ENCODE results near the gene SF3B4. TPM values are rescaled to one million over a fixed set of nuclear protein-coding genes. Genes with fewer than 3 reads are reported as not detected.
A peak's percentile ranks its signal among the peaks of the same experiment; 100 is the strongest.

The SF3B4 gene
- total RNA-seq, 1 donor from 2014 or later, result 26.4 TPM

DNA sequence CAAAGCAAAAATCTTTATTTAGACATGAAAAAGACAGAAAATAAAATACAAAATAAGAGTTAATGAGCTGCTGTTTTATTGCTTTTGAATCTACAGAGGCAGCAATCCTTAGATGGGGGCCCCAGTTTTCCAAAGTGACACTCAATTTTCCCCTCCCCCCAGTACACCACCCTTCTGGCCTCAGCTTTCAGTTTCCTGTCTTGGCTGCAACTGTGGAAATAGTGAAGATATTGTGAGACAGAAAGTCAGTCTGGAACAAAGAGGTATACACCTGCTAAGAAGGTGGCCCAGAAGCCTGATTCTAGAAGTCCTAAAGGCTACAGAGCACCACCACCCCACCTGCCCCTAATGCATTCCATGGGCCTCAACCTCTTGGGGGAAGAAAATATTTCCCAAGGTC is 10.2 kb upstream of the SF3B4 start:
- no peaks in the 10 kb centered on the region for H3K27me3 ChIP-seq
- Mint-ChIP-seq H3K9me3 (no peaks in the 10 kb centered on the region), H3K4me3 (peak overlapping the region; percentile 87), H3K27ac (no peak overlapping the region), H3K36me3 (peaks cover 3% of the 10 kb centered on the region), H3K4me1 (peaks cover 51% of the 10 kb centered on the region), H3K27me3 (ENCODE audit: insufficient read depth, low read depth) (peaks cover 4% of the 10 kb centered on the region)
- H3F3A ChIP-seq (ENCODE audit: low read depth), result peaks cover 6% of the 10 kb centered on the region
- TF ChIP-seq EZH2phosphoT487 (IDR thresholded peaks at IDR 0.05) (no peak), EZH2 (IDR thresholded peaks at IDR 0.05) (no peak)
- TF ChIP-seq, protein P1, sequence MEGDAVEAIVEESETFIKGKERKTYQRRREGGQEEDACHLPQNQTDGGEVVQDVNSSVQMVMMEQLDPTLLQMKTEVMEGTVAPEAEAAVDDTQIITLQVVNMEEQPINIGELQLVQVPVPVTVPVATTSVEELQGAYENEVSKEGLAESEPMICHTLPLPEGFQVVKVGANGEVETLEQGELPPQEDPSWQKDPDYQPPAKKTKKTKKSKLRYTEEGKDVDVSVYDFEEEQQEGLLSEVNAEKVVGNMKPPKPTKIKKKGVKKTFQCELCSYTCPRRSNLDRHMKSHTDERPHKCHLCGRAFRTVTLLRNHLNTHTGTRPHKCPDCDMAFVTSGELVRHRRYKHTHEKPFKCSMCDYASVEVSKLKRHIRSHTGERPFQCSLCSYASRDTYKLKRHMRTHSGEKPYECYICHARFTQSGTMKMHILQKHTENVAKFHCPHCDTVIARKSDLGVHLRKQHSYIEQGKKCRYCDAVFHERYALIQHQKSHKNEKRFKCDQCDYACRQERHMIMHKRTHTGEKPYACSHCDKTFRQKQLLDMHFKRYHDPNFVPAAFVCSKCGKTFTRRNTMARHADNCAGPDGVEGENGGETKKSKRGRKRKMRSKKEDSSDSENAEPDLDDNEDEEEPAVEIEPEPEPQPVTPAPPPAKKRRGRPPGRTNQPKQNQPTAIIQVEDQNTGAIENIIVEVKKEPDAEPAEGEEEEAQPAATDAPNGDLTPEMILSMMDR (IDR thresholded peaks at IDR 0.05), result no peak
- H3K4me1 ChIP-seq, result peaks cover 19% of the 10 kb centered on the region
- H2AFZ ChIP-seq (replicated peaks), result no peak overlapping the region
- no peak for DNase-seq (ENCODE audit: low spot score)
- no peak overlapping the region for H3K27ac ChIP-seq
- H4K20me1 ChIP-seq (ENCODE audit: low read depth), result no peaks in the 10 kb centered on the region
- H3K9me3 ChIP-seq (ENCODE audit: low read depth), result no peaks in the 10 kb centered on the region
- H3K79me2 ChIP-seq (ENCODE audit: low read depth), result no peaks in the 10 kb centered on the region
- H3K9ac ChIP-seq, result no peak overlapping the region
- H3K4me2 ChIP-seq, result peak overlapping the region; percentile 73
- H3K4me3 ChIP-seq, result peak overlapping the region; percentile 38
- no peaks in the 10 kb centered on the region for H3K36me3 ChIP-seq

DNA sequence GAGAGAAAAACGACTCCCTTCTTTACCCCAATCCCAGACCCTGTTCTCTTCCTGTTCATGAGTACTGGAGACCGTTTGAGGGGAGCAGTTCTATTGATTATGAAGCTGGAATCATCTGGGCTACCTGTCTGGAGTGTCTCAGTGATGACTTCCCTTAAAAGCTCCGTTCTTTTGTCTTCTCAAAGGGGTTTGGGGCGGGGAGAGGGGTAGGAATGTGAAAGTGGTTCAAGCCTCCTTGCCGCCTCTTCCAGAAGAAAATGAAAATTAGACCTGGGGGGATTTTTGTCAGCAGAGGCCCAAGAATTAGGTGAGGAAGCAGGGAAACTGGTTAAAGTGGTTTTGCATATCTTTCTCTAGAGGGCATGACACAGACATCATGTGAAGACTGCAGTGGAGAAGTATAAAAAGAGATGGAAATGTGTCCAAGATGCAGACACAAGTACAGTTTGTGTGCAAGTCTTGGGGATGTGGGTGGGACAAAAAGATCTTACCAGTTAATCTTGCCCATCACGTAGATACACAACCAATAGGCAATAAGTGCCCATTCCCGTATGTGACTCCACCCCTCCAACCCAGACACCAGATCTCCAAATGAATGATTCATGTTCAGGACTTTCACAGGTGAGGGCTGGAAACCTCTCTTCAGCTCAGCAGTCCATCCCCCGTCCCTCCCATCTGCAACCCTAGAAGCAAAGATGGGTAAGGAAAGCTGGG is 9.5 kb upstream of the SF3B4 start:
- Histone ChIP-seq H3K27ac (no peak overlapping the region), H2AFZ (replicated peaks) (peak overlapping the region; percentile 86), H3K79me2 (ENCODE audit: low read depth) (no peaks in the 10 kb centered on the region), H3K4me3 (peak overlapping the region; percentile 38), H3K9ac (no peak overlapping the region), H3K4me2 (peak overlapping the region; percentile 73), H3K4me1 (peaks cover 19% of the 10 kb centered on the region), H3K9me3 (ENCODE audit: low read depth) (no peaks in the 10 kb centered on the region), H3F3A (ENCODE audit: low read depth) (peaks cover 1% of the 10 kb centered on the region), H3K36me3 (no peaks in the 10 kb centered on the region), H3K27me3 (no peaks in the 10 kb centered on the region), H4K20me1 (ENCODE audit: low read depth) (no peaks in the 10 kb centered on the region)
- Mint-ChIP-seq H3K4me3 (peak overlapping the region; percentile 87), H3K27me3 (ENCODE audit: insufficient read depth, low read depth) (peaks cover 4% of the 10 kb centered on the region), H3K4me1 (peaks cover 49% of the 10 kb centered on the region), H3K9me3 (no peaks in the 10 kb centered on the region), H3K36me3 (peaks cover 3% of the 10 kb centered on the region), H3K27ac (peak overlapping the region; percentile 40)
- TF ChIP-seq, protein P1 (IDR thresholded peaks at IDR 0.05), result no peak
- TF ChIP-seq EZH2phosphoT487 (IDR thresholded peaks at IDR 0.05), result no peak
- no peak for TF ChIP-seq EZH2 (IDR thresholded peaks at IDR 0.05)
- DNase-seq (ENCODE audit: low spot score), result no peak

DNA sequence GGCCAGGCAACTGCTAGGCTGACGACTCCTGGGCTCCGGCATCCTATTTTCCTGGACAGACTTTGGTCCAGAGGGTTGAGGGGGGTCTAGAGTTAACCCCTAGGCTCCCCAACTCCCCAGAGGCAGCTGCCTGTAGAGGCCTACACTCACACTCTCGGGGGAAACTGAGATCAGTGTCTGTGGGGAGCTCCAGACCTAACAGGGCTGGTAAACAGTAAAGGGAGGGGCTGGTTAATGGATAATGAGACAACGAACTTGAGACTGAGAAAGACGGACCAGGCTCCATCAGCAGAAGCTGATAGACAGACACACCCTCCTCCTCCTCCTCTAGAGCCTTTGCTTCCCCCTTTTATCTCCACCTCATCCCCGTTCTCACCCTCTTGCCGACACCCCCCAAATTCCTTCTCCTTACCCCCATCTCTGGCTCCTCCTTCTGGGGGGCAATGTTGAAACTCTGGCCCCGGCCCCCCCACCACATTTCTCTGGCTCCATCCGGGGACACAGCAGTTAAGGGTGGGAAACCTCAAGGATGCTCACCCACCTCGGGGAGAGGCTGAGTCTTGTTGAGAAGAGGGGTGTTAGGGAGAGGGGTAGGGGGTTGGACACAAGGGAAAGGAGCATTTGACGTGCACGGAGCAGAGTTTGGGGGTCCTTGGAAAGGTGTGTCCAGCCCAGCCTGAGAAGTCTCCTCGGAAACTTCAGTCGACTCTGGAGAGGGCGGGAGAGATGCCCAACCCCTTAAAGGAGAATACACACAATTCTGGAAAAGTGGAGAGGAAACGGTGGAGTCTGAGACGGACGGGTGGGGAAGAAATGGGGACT is 8.8 kb upstream of the SF3B4 start, which contains the start of gene MTMR11:
Gene MTMR11 (minus strand): TSS at position 710 of the 822 bp plus-strand sequence. CDS start 232 bp downstream, at position 478.
- TF ChIP-seq EZH2phosphoT487 (IDR thresholded peaks at IDR 0.05) (no peak), EZH2 (IDR thresholded peaks at IDR 0.05) (no peak)
- TF ChIP-seq, protein P1 (IDR thresholded peaks at IDR 0.05), result no peak
- no peaks in the 10 kb centered on the region for H3K9me3 Mint-ChIP-seq

More for the DNA sequence above, 8.8 kb upstream of the SF3B4 start, which contains the start of gene MTMR11:
- Histone ChIP-seq H3K79me2 (ENCODE audit: low read depth) (no peaks in the 10 kb centered on the region), H2AFZ (replicated peaks) (peak within 1 kb of the TSS; percentile 86), H3K4me3 (peak within 1 kb of the TSS; percentile 38), H3K4me1 (peaks cover 15% of the 10 kb centered on the region), H3K36me3 (no peaks in the 10 kb centered on the region), H3K4me2 (peak within 1 kb of the TSS; percentile 73), H3K9ac (no peak within 1 kb of the TSS), H4K20me1 (ENCODE audit: low read depth) (no peaks in the 10 kb centered on the region), H3K27ac (no peak within 1 kb of the TSS), H3K9me3 (ENCODE audit: low read depth) (no peaks in the 10 kb centered on the region), H3K27me3 (no peaks in the 10 kb centered on the region), H3F3A (ENCODE audit: low read depth) (no peaks in the 10 kb centered on the region)
- Mint-ChIP-seq H3K4me1 (peaks cover 45% of the 10 kb centered on the region), H3K27me3 (ENCODE audit: insufficient read depth, low read depth) (peaks cover 4% of the 10 kb centered on the region), H3K27ac (peak within 1 kb of the TSS; percentile 52), H3K4me3 (peak within 1 kb of the TSS; percentile 87), H3K36me3 (peaks cover 6% of the 10 kb centered on the region)
- peak; percentile 23 for DNase-seq (ENCODE audit: low spot score)
